ENCODE results near the gene SLC2A11.

DNA sequence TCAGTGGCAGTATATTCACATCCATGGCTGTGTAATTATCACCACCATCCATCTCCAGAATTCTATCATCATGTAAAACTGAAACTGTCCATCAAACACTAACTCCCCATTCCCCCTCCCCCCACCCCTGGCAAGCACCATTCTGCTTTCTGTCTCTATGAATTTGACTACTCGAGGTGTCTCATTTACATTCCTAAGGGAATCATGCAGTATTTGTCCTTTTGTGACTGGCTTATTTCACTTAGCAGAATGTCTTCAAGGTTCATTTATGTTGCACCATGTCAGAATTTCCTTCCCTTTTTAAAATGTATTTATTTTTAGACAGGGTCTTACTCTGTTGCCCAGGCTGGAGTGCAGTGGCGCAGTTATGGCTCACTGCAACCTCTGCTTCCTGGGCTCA lies 39.1 kb upstream of the SLC2A11 start:
- TF ChIP-seq POLR2A (IDR thresholded peaks at IDR 0.05; ENCODE audit: low read length) (no peak), GATA1 (IDR thresholded peaks at IDR 0.05; ENCODE audit: low read depth, low read length) (no peak)
